K562 (cell line): ENCODE data around the gene NTRK1. TPM values are rescaled to one million over a fixed set of nuclear protein-coding genes. Genes with fewer than 3 reads are reported as not detected.
A peak's percentile ranks its signal among the peaks of the same experiment; 100 is the strongest.

Experiments used
- ATAC-seq: fragments of 200-7000 bp; cut with Tn5 transposase; 3 replicates; pipeline ENCODE4 v1.9.1; 2020; ENCODE audit warnings: moderate library complexity
- BruUV-seq: library from RNA; stranded (reverse); fragments of 400-500 nt; replicated peaks from 2 replicates; lab custom pipeline; 2021; lab: Mats Ljungman, UMichigan
- CTCF ChIA-PET: fragments of 300-600 bp; formaldehyde crosslinking; extraction: SDS; loops from one replicate; lab custom pipeline; 2021; ENCODE audit warnings: low intra/inter-chr PET ratio; lab: Yijun Ruan, JAX
- POLR2A ChIA-PET: fragments of 300-600, 350-650 bp; sonication (Branson Sonifier 250); formaldehyde crosslinking; extraction: SDS; loops from one replicate; lab custom pipeline; 2021; ENCODE audit warnings: antibody characterized with exemption, inconsistent platforms; lab: Yijun Ruan, JAX
- DNase-seq, 4 experiments: peaks; one replicate each; pipeline versions ENCODE4 v3.0.0 to v3.0.0-alpha.2; 2011 to 2018; ENCODE audit warnings: low spot score in 3 of 4, mixed read lengths in 3 of 4; ENCODE audit errors: extremely low read depth in 1 of 4
- FAIRE-seq: peaks from 2 replicates; lab custom pipeline; 2011; peaks lifted over from hg19 to GRCh38; lab: Jason Lieb, UNC
- H2AFZ ChIP-seq: 2 replicates; pipeline ENCODE4 v1.6.0; 2011; ENCODE audit warnings: low read depth, low read length, control low read depth, inconsistent platforms
- H3K27ac ChIP-seq: fragments of 200-600 bp; 3 replicates; pipeline ENCODE4 v1.8.0; 2011; ENCODE audit warnings: low read depth, mild to moderate bottlenecking, control low read depth, inconsistent platforms, low read length, moderate library complexity, mixed read lengths; ENCODE audit errors: extremely low read depth
- H3K27me3 ChIP-seq, 2 experiments: fragments of 300-600 bp in 1 of 2; 2 replicates in 1 of 2; 3 replicates in 1 of 2; pipeline versions ENCODE4 v1.6.0 to v1.8.0; 2011; ENCODE audit warnings: inconsistent platforms in 2 of 2, low read length in 2 of 2, mild to moderate bottlenecking in 1 of 2, mixed read lengths in 1 of 2, moderate library complexity in 1 of 2; ENCODE audit not compliant: control insufficient read depth in 2 of 2, insufficient read depth in 2 of 2
- H3K36me3 ChIP-seq: fragments of 300-600 bp; 3 replicates; pipeline ENCODE4 v1.8.0; 2011; ENCODE audit warnings: mild to moderate bottlenecking, low read length, inconsistent platforms; ENCODE audit not compliant: control insufficient read depth, insufficient read depth
- H3K4me1 ChIP-seq, 2 experiments: fragments of 200-600 bp in 1 of 2; replicated peaks in 1 of 2; 2 replicates in 1 of 2; 3 replicates in 1 of 2; pipeline versions ENCODE4 v1.5.1 to v1.8.0; 2011; ENCODE audit warnings: inconsistent platforms in 2 of 2, low read length in 2 of 2, mild to moderate bottlenecking in 1 of 2, mixed read lengths in 1 of 2, moderate library complexity in 1 of 2; ENCODE audit not compliant: control insufficient read depth in 2 of 2, insufficient read depth in 2 of 2
- H3K4me2 ChIP-seq: 2 replicates; pipeline ENCODE4 v1.6.1; 2011; ENCODE audit warnings: low read length, control low read depth, inconsistent platforms, mixed read lengths; ENCODE audit not compliant: insufficient read depth
- H3K4me3 ChIP-seq: fragments of 200-600 bp; sonication (generic), shearing (Covaris generic); 2 replicates; pipeline ENCODE4 v1.5.1; 2016; ENCODE audit warnings: control low read depth, inconsistent platforms
- H3K79me2 ChIP-seq: fragments of 200-600 bp; 3 replicates; pipeline ENCODE4 v1.8.0; 2011; ENCODE audit warnings: low read length, inconsistent platforms; ENCODE audit not compliant: control insufficient read depth, insufficient read depth
- H3K9ac ChIP-seq, 2 experiments: 2 replicates each; pipeline versions ENCODE4 v1.6.0 to v1.6.1; 2011; ENCODE audit warnings: low read depth in 2 of 2, low read length in 2 of 2, control low read depth in 1 of 2, inconsistent platforms in 1 of 2, mild to moderate bottlenecking in 1 of 2, mixed read lengths in 1 of 2; ENCODE audit not compliant: insufficient read depth in 1 of 2
- H3K9me1 ChIP-seq: one replicate; pipeline ENCODE4 v1.6.0; 2011; ENCODE audit warnings: inconsistent platforms, mild to moderate bottlenecking, low read length, moderate library complexity; ENCODE audit not compliant: control insufficient read depth, insufficient read depth
- H3K9me3 ChIP-seq: replicated peaks from 2 replicates; pipeline ENCODE4 v1.5.1; 2011; ENCODE audit warnings: low read depth, low read length, inconsistent platforms; ENCODE audit not compliant: control insufficient read depth, insufficient read depth
- H4K20me1 ChIP-seq: replicated peaks from 2 replicates; pipeline ENCODE4 v1.6.1; 2011; ENCODE audit warnings: low read length, inconsistent platforms, mixed read lengths; ENCODE audit not compliant: control insufficient read depth, insufficient read depth
- FOXP4 ChIP-seq: sonication (generic); formaldehyde crosslinking; IDR thresholded peaks from 2 replicates; pipeline ENCODE4 v1.8.0; 2022; ENCODE audit warnings: mild to moderate bottlenecking, missing genetic modification reagents, borderline replicate concordance
- SETDB1 ChIP-seq: IDR thresholded peaks from one replicate; pipeline ENCODE4 v1.6.1; 2012; ENCODE audit warnings: low read length, control low read depth, inconsistent platforms
- SREBF2 ChIP-seq: sonication (generic); formaldehyde crosslinking; IDR thresholded peaks from 2 replicates; pipeline ENCODE4 v1.4.0; 2020; ENCODE audit warnings: mild to moderate bottlenecking, missing genetic modification reagents
- ZFP36 ChIP-seq: fragments of 150-350 bp; IDR thresholded peaks from 2 replicates; pipeline ENCODE4 v1.6.1; 2018; ENCODE audit warnings: low read length, low read depth; ENCODE audit not compliant: partially characterized antibody
- ZNF431 ChIP-seq: sonication (generic); formaldehyde crosslinking; IDR thresholded peaks from 2 replicates; pipeline ENCODE4 v1.8.0; 2022; ENCODE audit warnings: mild to moderate bottlenecking, missing genetic modification reagents
- WGBS: fragments of 100-300 bp; shearing (Covaris generic); methylation state at CpG from one replicate; pipeline ENCODE4 v1.1.6; 2016; ENCODE audit warnings: low coverage, mixed read lengths; ENCODE audit not compliant: insufficient coverage; ENCODE audit errors: missing lambda C conversion rate; 5-methylcytosine and 5-hydroxymethylcytosine counted together
- in situ Hi-C: fragments of 300-500 bp; cut with MboI; formaldehyde crosslinking; loops from 4 replicates; pipeline ENCODE4 v1.15.0; 2018; ENCODE audit warnings: inconsistent platforms, mixed read lengths
- intact Hi-C: fragments of 100-400 bp; cut with micrococcal nuclease; formaldehyde crosslinking; loops from 2 replicates; pipeline ENCODE4 v1.14.2; 2022
- polyA plus RNA-seq, 8 experiments: library from polyadenylated mRNA; depleted of rRNA in 4 of 8; stranded (reverse) in 5 of 8; unstranded in 3 of 8; fragments of >200 nt; fragmentation: Nextera tagmentation in 2 of 8; fragmentation: Illumina TruSeq in 1 of 8; extraction: Ambion mirVana in 2 of 8; extraction: Trizol in 1 of 8; gene quantifications; 2 replicates each; pipeline versions ENCODE4 v1.2.1 to v1.2.3, GENCODE V29; 2011 to 2014; ENCODE audit warnings: inconsistent platforms in 1 of 8, missing spikeins in 1 of 8
- total RNA-seq, 7 experiments: library from RNA; depleted of rRNA in 6 of 7; stranded (reverse); fragments of >200 nt in 6 of 7; fragmentation: Illumina TruSeq in 2 of 7; extraction: Trizol in 2 of 7; gene quantifications; 2 replicates each; pipeline versions ENCODE4 v1.2.1 to v1.2.3, GENCODE V29; 2011 to 2021; ENCODE audit warnings: low replicate concordance in 1 of 7

The NTRK1 gene
- total and polyA plus RNA-seq, 9 of the 15 experiments (the other 6 are each of a cell fraction or from before 2014, with no cell fraction given), result 0.46 to 30.0 (median 7.9) TPM

GRCh38 chr1:156884560-156885184 is 24.0 kb downstream of the NTRK1 start:
- H3K27ac ChIP-seq, result no peak overlapping the region
- CTCF ChIA-PET, result no interaction called here
- POLR2A ChIA-PET, result interaction anchor here (0.6 to 2.1 kb wide), 3 partner anchors 10 to 112 kb away, joined by 3 to 7 read pairs (median 3); no protein-coding TSS in a partner anchor
- no peaks in the 10 kb centered on the region for H3K9me3 ChIP-seq
- no peaks in the 10 kb centered on the region for H3K27me3 ChIP-seq
- H3K4me3 ChIP-seq, result no peak overlapping the region
- BruUV-seq, result no TSS peak
- no peak overlapping the region for H2AFZ ChIP-seq
- H3K9ac ChIP-seq, result peak overlapping the region in 1 of 2 experiments; percentile 61; a peak in 2 of 4 replicates
- no peak overlapping the region for H3K4me2 ChIP-seq
- intact Hi-C loops (no loop called here), in situ Hi-C loops (no loop called here)
- WGBS, result 52% methylated on average over 10 of the region's 10 CpGs
- H3K79me2 ChIP-seq, result no peaks in the 10 kb centered on the region
- H4K20me1 ChIP-seq, result no peaks in the 10 kb centered on the region
- H3K4me1 ChIP-seq, result peaks cover 14 to 17% of the 10 kb centered on the region in 2 experiments; a peak in 4 of 5 replicates
- DNase-seq, result no peak
- ATAC-seq, result no peak
- no peaks in the 10 kb centered on the region for H3K36me3 ChIP-seq
- FAIRE-seq, result no peak
- no peaks in the 10 kb centered on the region for H3K9me1 ChIP-seq
- no peak for TF ChIP-seq SREBF2 (CRISPR knock-in tag)
- TF ChIP-seq, all 486 proteins: peak for 0

DNA sequence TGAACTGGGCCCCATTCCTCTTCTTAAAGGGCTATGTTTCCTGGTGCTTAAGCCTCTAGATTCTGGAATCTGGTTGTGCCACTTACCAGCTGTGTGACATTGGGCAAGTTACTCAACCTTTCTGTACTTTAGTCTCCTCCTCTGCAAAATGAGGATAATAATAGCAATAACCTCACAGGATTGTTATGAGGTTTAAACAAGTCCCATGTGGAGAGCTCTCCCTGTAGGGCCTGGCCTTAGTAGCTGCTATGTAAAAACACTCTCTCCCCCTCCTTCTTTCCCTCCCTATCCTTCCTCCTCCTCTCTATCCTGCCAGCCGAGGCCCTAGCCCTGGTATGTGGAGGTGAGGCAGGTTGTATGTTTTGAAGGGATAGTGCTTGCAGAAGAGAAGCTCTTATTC is 24.6 kb downstream of the NTRK1 start:
- Histone ChIP-seq H3K79me2 (no peaks in the 10 kb centered on the region), H3K9ac (no peak overlapping the region), H3K27me3 (no peaks in the 10 kb centered on the region), H3K4me1 (peaks cover 17% of the 10 kb centered on the region in 2 experiments; a peak in 4 of 5 replicates), H3K4me3 (no peak overlapping the region), H3K27ac (no peak overlapping the region), H3K9me1 (no peaks in the 10 kb centered on the region), H3K4me2 (no peak overlapping the region), H2AFZ (no peak overlapping the region), H3K9me3 (no peaks in the 10 kb centered on the region), H3K36me3 (no peaks in the 10 kb centered on the region), H4K20me1 (no peaks in the 10 kb centered on the region)
- in situ Hi-C loops, result no loop called here
- CTCF ChIA-PET, result no interaction called here
- DNase-seq, result no peak
- no peak for TF ChIP-seq FOXP4 (CRISPR knock-in tag)
- peak; percentile 34 for TF ChIP-seq ZFP36
- TF ChIP-seq ZNF431, result peak; percentile 78
- TF ChIP-seq SETDB1, result no peak
- BruUV-seq, result no TSS peak
- no peak for FAIRE-seq
- ATAC-seq, result no peak
- POLR2A ChIA-PET, result interaction anchor here (0.7 to 2.1 kb wide), 2 partner anchors 10 to 1906 kb away, joined by 4 to 7 read pairs; no protein-coding TSS in a partner anchor
- 73% methylated on average over 1 of the region's 1 CpG for WGBS
- intact Hi-C loops, result no loop called here
